Pancreas (tissue), 10 donors: Measurements from ENCODE around the gene SNCG. TPM values are rescaled to one million over a fixed set of nuclear protein-coding genes. Genes with fewer than 3 reads are reported as not detected.

ENCODE experiments used
- ATAC-seq, 4 donors: fragments of 200-7000 bp; cut with Tn5 transposase; one replicate each; pipeline versions ENCODE4 v1.8.0 to v1.9.1; 2020; ENCODE audit warnings: mild to moderate bottlenecking in 4 of 4, moderate library complexity in 4 of 4
- DNase-seq, 6 donors: peaks; one replicate each; pipeline ENCODE4 v3.0.0-alpha.2; 2020
- FAIRE-seq: peaks from 2 replicates; lab custom pipeline; 2012; peaks lifted over from hg19 to GRCh38; lab: Jason Lieb, UNC
- H3K27ac ChIP-seq, 4 donors: fragments of 200-600 bp; sonication (generic); 1 replicate in 3 of 4; 2 replicates in 1 of 4; pipeline versions ENCODE4 v1.5.0 to v1.8.0; 2020
- H3K27me3 ChIP-seq, 4 donors: fragments of 200-600 bp; one replicate each; pipeline ENCODE4 v1.8.0; 2021
- H3K36me3 ChIP-seq, 3 donors: fragments of 200-600 bp; sonication (generic) in 1 of 3; one replicate each; pipeline versions ENCODE4 v1.5.0 to v1.8.0; 2020 to 2021
- H3K4me1 ChIP-seq, 3 donors: fragments of 200-600 bp; one replicate each; pipeline ENCODE4 v1.8.0; 2021
- H3K4me3 ChIP-seq, 4 donors: fragments of 200-600 bp; sonication (generic) in 2 of 4; one replicate each; pipeline versions ENCODE4 v1.5.0 to v1.8.0; 2020 to 2021
- H3K9me3 ChIP-seq, 4 donors: fragments of 200-600 bp; one replicate each; pipeline ENCODE4 v1.8.0; 2021
- CTCF ChIP-seq, 4 donors: fragments of 200-600 bp; sonication (generic) in 3 of 4; IDR thresholded peaks; one replicate each; pipeline versions ENCODE4 v1.5.0 to v1.8.0; 2021; ENCODE audit warnings: antibody characterized with exemption in 4 of 4
- WGBS, 2 donors: extraction: QIAGEN DNeasy Blood & Tissue Kit; methylation state at CpG; one replicate each; pipeline ENCODE4 v1.1.7; 2013; 5-methylcytosine and 5-hydroxymethylcytosine counted together
- intact Hi-C, 3 donors: fragments of 100-400 bp; cut with DNase I; formaldehyde crosslinking; loops; one replicate each; pipeline versions ENCODE4 v1.11.1 to v1.14.2; 2022
- polyA plus RNA-seq, 2 donors: library from polyadenylated mRNA; stranded (reverse); fragments of 200-250 nt; gene quantifications; one replicate each; pipeline ENCODE4 v1.2.3, GENCODE V29; 2013
- total RNA-seq, 6 donors: library from RNA; stranded (reverse); fragmentation: NEBNext Ultra II Directional in 4 of 6; extraction: Animal tissue kit (Norgen Biotek cat#: 25700) in 4 of 6; gene quantifications; one replicate each; pipeline versions ENCODE4 v1.2.1 to v1.2.4, GENCODE V29; 2021 to 2023
- donor health status: healthy with polysubstance abuse.
- donor health status: DM: no; HTN: no; CAD: no; lungs with moderate emphysema.
- donor health status: DM: no; HTN: no; CAD: no.
- donor health status: control.
- donor health status: control.
- donor health status: Bipolar disorder and iron deficiency.
- donor health status: DM: yes; HTN: yes; CAD: no.
- donor health status: DM: no; HTN: no; CAD: no.
- donor health status: DM: no; HTN: no; CAD: no.
- donor health status: DM: yes; HTN: yes; CAD: no.

Gene SNCG
- total and polyA plus RNA-seq, 8 donors, result 1.2 to 20.3 (median 2.2) TPM

GRCh38 chr10:86963341-86963919 lies 5.0 kb downstream of the SNCG start:
- 79 to 89% methylated on average over 12 of the region's 12 CpGs for WGBS, 2 donors
- H3K27ac ChIP-seq, result no peak overlapping the region
- H3K27me3 ChIP-seq, result no peaks in the 10 kb centered on the region
- FAIRE-seq, result no peak
- no peak for ATAC-seq
- H3K9me3 ChIP-seq, result no peaks in the 10 kb centered on the region
- H3K4me3 ChIP-seq, result no peak overlapping the region
- no peaks in the 10 kb centered on the region for H3K36me3 ChIP-seq
- intact Hi-C loops, result loop anchor here in 1 of 3 donors (5.0 kb wide), 1 partner anchor 271 kb away; no protein-coding TSS in a partner anchor
- peaks cover 0 to 5% (median 0%) of the 10 kb centered on the region in 3 donors for H3K4me1 ChIP-seq
- DNase-seq, result peak in 2 of 6 donors; percentile 33 to 50
- no peak for TF ChIP-seq CTCF (IDR thresholded peaks at IDR 0.05)

- no peaks in the 10 kb centered on the region for H3K27me3 ChIP-seq
- H3K27ac ChIP-seq, result no peak overlapping the region
- intact Hi-C loops, result loop anchor here in 1 of 3 donors (5.0 kb wide), 1 partner anchor 272 kb away; no protein-coding TSS in a partner anchor
- WGBS, 2 donors, result 78 to 83% methylated on average over 13 of the region's 13 CpGs
- peaks cover 0 to 5% (median 0%) of the 10 kb centered on the region in 3 donors for H3K4me1 ChIP-seq
- H3K4me3 ChIP-seq, result no peak overlapping the region
- no peaks in the 10 kb centered on the region for H3K36me3 ChIP-seq
- peak in 2 of 6 donors; percentile 47 to 48 for DNase-seq
- no peaks in the 10 kb centered on the region for H3K9me3 ChIP-seq
- no peak for FAIRE-seq
- no peak for TF ChIP-seq CTCF (IDR thresholded peaks at IDR 0.05)
- no peak for ATAC-seq
These were observed 5.9 kb downstream of the SNCG start for GRCh38 chr10:86964061-86964846.

- H3K4me1 ChIP-seq, result peaks cover 0 to 5% (median 0%) of the 10 kb centered on the region in 3 donors
- no peak for TF ChIP-seq CTCF (IDR thresholded peaks at IDR 0.05)
- H3K9me3 ChIP-seq, result no peaks in the 10 kb centered on the region
- 70 to 72% methylated on average over 2 of the region's 2 CpGs for WGBS, 2 donors
- no peak for ATAC-seq
- FAIRE-seq, result no peak
- H3K27me3 ChIP-seq, result no peaks in the 10 kb centered on the region
- no peak overlapping the region for H3K4me3 ChIP-seq
- DNase-seq, result peak in 1 of 6 donors; percentile 35
- no peaks in the 10 kb centered on the region for H3K36me3 ChIP-seq
- no peak overlapping the region for H3K27ac ChIP-seq
- intact Hi-C loops, result loop anchor here in 1 of 3 donors (5.0 kb wide), 1 partner anchor 273 kb away; no protein-coding TSS in a partner anchor
These were observed 6.4 kb downstream of the SNCG start for GRCh38 chr10:86964847-86965190.

GRCh38 chr10:86965986-86966654 lies 7.7 kb downstream of the SNCG start:
- no peaks in the 10 kb centered on the region for H3K27me3 ChIP-seq
- 78 to 82% methylated on average over 11 of the region's 11 CpGs for WGBS, 2 donors
- TF ChIP-seq CTCF (IDR thresholded peaks at IDR 0.05), result no peak
- no peak overlapping the region for H3K4me3 ChIP-seq
- no peaks in the 10 kb centered on the region for H3K9me3 ChIP-seq
- peaks cover 0 to 5% (median 0%) of the 10 kb centered on the region in 3 donors for H3K4me1 ChIP-seq
- no peak overlapping the region for H3K27ac ChIP-seq
- H3K36me3 ChIP-seq, result no peaks in the 10 kb centered on the region
- no peak for ATAC-seq
- intact Hi-C loops, result no loop called here
- no peak for FAIRE-seq
- no peak for DNase-seq
